ENCODE measurements around the gene ATM. TPM values are rescaled to one million over a fixed set of nuclear protein-coding genes. Genes with fewer than 3 reads are reported as not detected.
"Not testable (repeated sequence)": the region's sequence is repeated elsewhere in the genome, so short reads cannot be mapped to it uniquely, and the experiment has no call there.

Gene ATM
- total RNA-seq, 2 experiments from 2014 or later, result 125 to 159 TPM

- H3K27ac ChIP-seq (ENCODE audit: low read depth, low read length, poor library complexity, severe bottlenecking), result no peak overlapping the region
- intact Hi-C loops (cut with micrococcal nuclease; ENCODE audit: unreplicated experiment), result no loop called here
- no TSS peak for BruUV-seq (replicated peaks)
- no peaks in the 10 kb centered on the region for H4K20me1 ChIP-seq (ENCODE audit: insufficient read depth, low read length)
- no peak overlapping the region for H2AFZ ChIP-seq (ENCODE audit: low read length)
- no peaks in the 10 kb centered on the region for H3K36me3 ChIP-seq (ENCODE audit: insufficient read depth, low read length)
- no peak for DNase-seq (ENCODE audit: low spot score)
- no peak for TF ChIP-seq CTCF (conservative IDR thresholded peaks at IDR 0.05; ENCODE audit: low read length)
- no peak for TF ChIP-seq EZH2phosphoT487 (IDR thresholded peaks at IDR 0.05; ENCODE audit: borderline replicate concordance, low read depth, low read length)
- no peak overlapping the region for H3K4me2 ChIP-seq (ENCODE audit: low read length)
- POLR2A ChIA-PET, result interaction anchor here (1.1 kb wide), 2 partner anchors 13 kb away, joined by 3 read pairs; no protein-coding TSS in a partner anchor
- H3K4me3 ChIP-seq (ENCODE audit: low read depth, low read length, poor library complexity, severe bottlenecking), result no peak overlapping the region
- H3K79me2 ChIP-seq (ENCODE audit: insufficient read depth, low read depth, low read length), result no peaks in the 10 kb centered on the region
- no peaks in the 10 kb centered on the region for H3K9me3 ChIP-seq (ENCODE audit: low read length)
- CTCF ChIA-PET (ENCODE audit: unreplicated experiment), result no interaction called here
- no peaks in the 10 kb centered on the region for H3K9me2 ChIP-seq (ENCODE audit: insufficient read depth, low read length)
- H3K4me1 ChIP-seq (ENCODE audit: insufficient read depth, low read length, poor library complexity, severe bottlenecking), result no peaks in the 10 kb centered on the region
Measured at GRCh38 chr11:108405706-108406105, 182.8 kb downstream of the ATM start.

- ChIA-PET CTCF (ENCODE audit: unreplicated experiment) (no interaction called here), POLR2A (no interaction called here)
- H3K4me3 ChIP-seq (ENCODE audit: low read depth, low read length, poor library complexity, severe bottlenecking), result no peak overlapping the region
- H3K36me3 ChIP-seq (ENCODE audit: insufficient read depth, low read length), result no peaks in the 10 kb centered on the region
- no peak for DNase-seq (ENCODE audit: low spot score)
- no peaks in the 10 kb centered on the region for H3K4me1 ChIP-seq (ENCODE audit: insufficient read depth, low read length, poor library complexity, severe bottlenecking)
- no peak for TF ChIP-seq EZH2phosphoT487 (IDR thresholded peaks at IDR 0.05; ENCODE audit: borderline replicate concordance, low read depth, low read length)
- TF ChIP-seq CTCF (conservative IDR thresholded peaks at IDR 0.05; ENCODE audit: low read length), result no peak
- H2AFZ ChIP-seq (ENCODE audit: low read length), result no peak overlapping the region
- H3K27ac ChIP-seq (ENCODE audit: low read depth, low read length, poor library complexity, severe bottlenecking), result no peak overlapping the region
- no TSS peak for BruUV-seq (replicated peaks)
- H3K4me2 ChIP-seq (ENCODE audit: low read length), result no peak overlapping the region
- 0 out of 2 replicates have a peak, but pooled peaks cover 3% of the 10 kb centered on the region for H3K9me2 ChIP-seq (ENCODE audit: insufficient read depth, low read length)
- intact Hi-C loops (cut with micrococcal nuclease; ENCODE audit: unreplicated experiment), result loop anchor here (5.0 to 10.0 kb wide), 2 partner anchors 232 to 300 kb away; no protein-coding TSS in a partner anchor
- no peaks in the 10 kb centered on the region for H4K20me1 ChIP-seq (ENCODE audit: insufficient read depth, low read length)
- 0 out of 2 replicates have a peak, but pooled peaks cover 8% of the 10 kb centered on the region for H3K9me3 ChIP-seq (ENCODE audit: low read length)
- H3K79me2 ChIP-seq (ENCODE audit: insufficient read depth, low read depth, low read length), result no peaks in the 10 kb centered on the region
Measured at GRCh38 chr11:108414958-108415357, 192.1 kb downstream of the ATM start.

- CTCF ChIA-PET (ENCODE audit: unreplicated experiment); H3K79me2 ChIP-seq (ENCODE audit: insufficient read depth, low read depth, low read length); BruUV-seq (replicated peaks); H3K9me3 ChIP-seq (ENCODE audit: low read length); H3K4me3 ChIP-seq (ENCODE audit: low read depth, low read length, poor library complexity, severe bottlenecking); H3K36me3 ChIP-seq (ENCODE audit: insufficient read depth, low read length); H2AFZ ChIP-seq (ENCODE audit: low read length); H3K9me2 ChIP-seq (ENCODE audit: insufficient read depth, low read length); H3K4me2 ChIP-seq (ENCODE audit: low read length); H3K27ac ChIP-seq (ENCODE audit: low read depth, low read length, poor library complexity, severe bottlenecking); H4K20me1 ChIP-seq (ENCODE audit: insufficient read depth, low read length); H3K4me1 ChIP-seq (ENCODE audit: insufficient read depth, low read length, poor library complexity, severe bottlenecking); POLR2A ChIA-PET: not testable (repeated sequence)
- intact Hi-C loops (cut with micrococcal nuclease; ENCODE audit: unreplicated experiment), result loop anchor here (5.0 to 10.0 kb wide), 2 partner anchors 230 to 303 kb away; no protein-coding TSS in a partner anchor
- peak; percentile 65 for TF ChIP-seq CTCF (conservative IDR thresholded peaks at IDR 0.05; ENCODE audit: low read length)
- DNase-seq (ENCODE audit: low spot score), result peak; percentile 29
Measured at GRCh38 chr11:108417551-108417950, 194.7 kb downstream of the ATM start.

Small RNAs within 50 kb of the gene (small RNA-seq; reads per million reads assigned to genes)
- gene RF00019, result not detected

Other genes with a start within 250 kb of the ATM start
- 18.8 and 20.1 TPM in 2 replicates for gene CUL5, start 214.2 kb upstream of the ATM start, total RNA-seq (2014; rRNA removed; shearing (Covaris generic))
- 36.6 and 39.7 TPM in 2 replicates for gene CUL5, start 214.2 kb upstream of the ATM start, total RNA-seq (2022)
- gene ACAT1, start 101.5 kb upstream of the ATM start, total RNA-seq (2014; rRNA removed; shearing (Covaris generic)), result 69.8 and 83.2 TPM in 2 replicates
- gene ACAT1, start 101.5 kb upstream of the ATM start, total RNA-seq (2022), result 66.7 and 86.3 TPM in 2 replicates
- gene NPAT, start 429 bp upstream of the ATM start, total RNA-seq (2014; rRNA removed; shearing (Covaris generic)), result 19.2 and 22.6 TPM in 2 replicates
- gene NPAT, start 429 bp upstream of the ATM start, total RNA-seq (2022), result 26.9 and 35.8 TPM in 2 replicates
- gene C11orf65, start 244.5 kb downstream of the ATM start, total RNA-seq (2014; rRNA removed; shearing (Covaris generic)), result 0.15 and 0.98 TPM in 2 replicates
- gene C11orf65, start 244.5 kb downstream of the ATM start, total RNA-seq (2022), result 2.0 and 3.4 TPM in 2 replicates

Data from OCI-LY7 (cell line).